OCI-M1 (cell line): Measurements from ENCODE around the gene EEF1AKMT2.

ENCODE experiments used
- DNase-seq: peaks from one replicate; lab custom pipeline; 2025; lab: John Stamatoyannopoulos, UW

Gene EEF1AKMT2

DNA sequence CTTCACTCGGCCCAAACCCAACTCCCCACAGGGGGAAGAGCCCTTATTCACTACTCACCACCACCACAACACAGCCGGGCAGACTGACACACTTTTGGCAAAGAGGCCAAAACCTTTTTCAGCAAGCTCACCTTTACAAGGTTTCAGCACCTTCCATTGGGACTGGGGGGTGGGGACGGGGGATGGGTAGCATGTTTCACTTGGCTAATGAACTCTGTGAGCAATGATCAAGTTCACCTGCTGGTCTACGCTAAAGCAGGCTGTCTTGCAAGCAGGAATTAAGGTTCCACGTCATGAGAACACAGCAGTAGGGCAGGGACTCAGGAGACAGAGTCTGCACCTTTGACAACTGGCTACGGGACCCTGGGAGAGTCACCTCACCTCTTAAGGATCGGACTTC lies 54.5 kb downstream of the EEF1AKMT2 start:
- DNase-seq = no peak

DNA sequence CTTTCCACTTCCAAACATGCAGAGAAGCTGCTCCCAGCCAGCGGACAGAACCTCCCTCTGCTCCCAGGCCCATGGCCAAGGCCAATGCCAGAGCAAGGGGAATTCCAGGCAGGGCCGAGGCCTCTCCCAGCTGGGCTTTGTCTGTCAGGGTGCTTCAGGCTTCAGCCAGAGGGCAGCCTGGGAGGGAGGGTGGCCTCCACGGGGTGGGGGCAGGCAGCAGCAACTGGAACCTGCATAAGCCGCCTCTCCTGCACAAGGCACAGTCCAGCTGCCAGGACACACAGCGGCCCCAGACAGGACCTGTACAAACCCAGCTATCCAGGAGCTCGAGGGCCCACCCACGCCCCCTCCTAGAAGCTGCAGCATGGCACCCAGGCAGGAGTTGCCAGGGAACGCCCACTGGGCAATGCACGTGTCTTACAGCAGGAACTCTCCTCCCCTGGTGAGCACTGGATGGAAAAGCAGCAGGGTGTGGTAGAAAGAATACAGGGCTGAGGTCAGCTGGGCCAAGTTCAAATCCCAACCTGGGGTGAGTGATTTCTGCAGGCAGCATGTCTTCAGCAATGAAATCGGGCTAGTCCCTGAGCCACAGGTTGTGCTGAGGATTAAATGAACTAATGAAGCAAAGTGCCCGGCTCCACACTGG lies 55.1 kb downstream of the EEF1AKMT2 start:
- no peak for DNase-seq

DNA sequence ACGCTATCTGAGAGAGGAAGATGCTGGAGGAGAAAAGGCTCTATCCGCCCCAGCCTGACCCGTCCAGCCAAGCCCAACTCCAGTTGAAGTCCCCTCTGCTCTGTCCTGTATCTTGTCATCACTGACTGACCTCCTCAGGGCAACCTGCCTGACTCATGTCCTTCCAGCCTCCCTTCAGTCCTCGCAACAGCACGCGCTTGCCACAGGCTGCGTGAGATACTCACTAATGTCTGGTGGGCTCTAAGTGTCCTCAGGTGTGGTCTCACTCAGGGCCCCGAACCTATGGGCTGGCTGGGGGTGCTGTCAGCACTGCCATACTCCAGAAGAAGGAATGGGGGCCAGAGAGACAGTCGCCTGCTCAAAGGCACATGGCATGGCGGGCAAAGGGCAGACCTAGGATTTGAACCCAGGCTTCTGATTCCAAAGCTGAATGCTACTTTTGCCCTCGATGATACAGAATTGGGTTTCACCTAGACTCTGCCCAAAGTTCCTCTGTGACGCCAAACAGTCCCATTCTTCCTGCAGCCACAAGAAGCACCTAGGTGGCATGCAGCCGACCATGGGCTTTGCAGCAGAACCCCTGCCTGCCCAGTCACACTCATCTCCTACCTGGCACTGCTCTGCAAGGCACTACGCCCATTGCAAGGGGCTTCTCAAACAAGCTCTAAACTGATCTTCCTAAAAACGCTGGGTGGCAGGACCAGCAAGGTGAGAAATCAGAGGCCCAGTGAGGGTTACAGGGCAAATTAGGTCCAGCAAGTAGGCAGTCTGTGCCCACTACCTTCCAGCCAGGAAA lies 56.0 kb downstream of the EEF1AKMT2 start:
- DNase-seq = no peak

DNA sequence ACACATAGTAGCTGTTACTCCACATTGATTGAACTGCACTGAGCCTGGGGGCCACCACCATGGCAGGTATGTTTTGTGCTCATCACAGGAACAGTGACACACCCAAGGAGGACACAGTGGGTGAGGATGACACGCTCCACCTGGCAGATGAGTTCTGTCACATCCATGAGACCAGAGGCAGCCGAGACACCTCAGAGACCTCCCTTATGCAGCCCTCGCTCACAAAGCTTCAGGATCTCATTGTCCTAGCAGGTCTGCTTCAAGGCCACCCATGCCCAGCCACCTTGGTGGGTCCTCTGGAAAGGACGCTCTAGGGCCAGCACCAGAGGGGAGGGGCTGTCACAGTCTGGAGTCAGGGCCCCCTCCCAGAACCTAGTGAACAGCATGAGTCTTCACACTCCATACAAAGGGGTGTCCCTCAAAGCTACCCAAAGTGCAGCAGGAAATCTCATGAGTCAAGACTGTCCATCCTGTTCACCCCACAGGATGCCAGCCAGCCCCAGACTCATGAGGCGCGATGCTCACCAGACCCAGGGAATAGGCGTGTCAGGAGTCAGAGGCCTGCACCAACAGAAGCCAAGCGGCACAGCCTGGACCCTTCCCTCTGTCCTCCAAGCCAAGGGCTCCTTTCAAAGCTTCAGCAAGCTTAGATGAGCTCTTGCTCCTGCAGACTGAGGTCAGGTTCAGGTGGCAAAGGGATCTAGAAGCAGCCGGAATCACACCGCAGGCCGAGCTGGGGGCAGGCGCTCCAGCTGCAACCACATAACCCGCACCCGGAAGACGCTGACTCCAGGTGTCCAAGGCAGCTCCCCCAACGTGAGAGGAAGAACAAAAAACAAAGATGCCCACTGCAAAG lies 57.1 kb downstream of the EEF1AKMT2 start:
- no peak for DNase-seq

DNA sequence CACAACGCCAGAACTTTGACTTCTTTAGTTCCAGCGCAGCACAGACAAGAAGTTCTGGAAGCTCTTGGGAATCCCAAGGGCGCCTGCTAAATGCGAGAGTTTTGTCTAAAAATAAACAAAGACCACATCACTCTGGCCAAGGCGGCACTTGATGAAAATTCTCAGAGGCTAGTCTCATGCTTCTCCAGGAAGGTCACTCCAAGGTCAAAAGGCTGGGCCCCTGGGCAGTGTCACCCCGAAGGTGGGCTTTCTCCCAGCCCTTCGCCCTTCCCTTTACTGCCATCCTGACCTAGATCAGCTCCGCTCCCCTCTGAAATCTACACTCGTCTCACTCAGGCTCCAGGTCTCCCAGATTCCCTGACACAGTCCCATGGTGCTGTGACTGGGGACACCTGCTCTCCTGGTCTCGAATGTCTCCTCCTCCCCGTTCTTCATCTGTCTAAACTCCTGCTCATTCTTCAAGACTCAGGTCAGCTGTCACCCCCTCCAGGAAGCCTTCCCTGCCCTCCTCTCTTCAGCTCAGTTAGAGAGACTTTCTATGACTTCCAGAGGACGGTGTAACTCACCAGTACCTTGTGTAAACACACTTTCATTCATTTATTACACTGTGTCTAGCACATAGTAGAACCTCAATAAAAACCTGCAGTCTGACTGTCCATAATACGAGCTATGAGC lies 58.0 kb downstream of the EEF1AKMT2 start:
- no peak for DNase-seq

DNA sequence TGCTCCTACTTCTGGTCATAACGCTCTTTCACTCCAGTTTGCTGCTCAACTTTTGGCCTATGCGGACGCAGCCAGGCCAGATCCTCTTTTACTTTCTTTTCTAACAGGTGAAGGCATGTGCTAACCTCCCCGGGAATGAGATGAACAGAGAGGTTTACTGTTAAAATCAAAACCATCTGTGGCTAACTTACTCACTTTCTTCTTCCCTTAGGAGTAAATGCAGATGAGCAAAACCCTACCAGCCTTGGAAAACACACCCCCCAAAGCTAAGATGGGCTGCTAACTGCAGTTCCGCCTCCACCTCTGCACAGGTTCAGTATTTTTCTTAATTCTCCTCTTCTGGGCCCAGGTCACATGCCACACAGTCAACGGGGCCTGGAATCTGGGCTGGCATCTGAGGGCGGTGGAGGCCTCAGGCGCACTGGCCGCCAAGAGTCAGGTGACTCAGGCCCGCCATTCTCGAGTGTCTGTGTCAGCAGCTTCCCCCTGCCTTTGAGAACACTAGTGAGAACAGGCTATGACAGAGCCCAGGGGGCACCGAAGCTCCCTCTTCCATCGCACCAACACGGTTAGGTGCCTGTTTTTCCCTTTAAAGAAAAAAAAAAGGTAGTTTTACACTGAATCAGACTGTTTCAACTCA lies 58.6 kb downstream of the EEF1AKMT2 start:
- no peak for DNase-seq

DNA sequence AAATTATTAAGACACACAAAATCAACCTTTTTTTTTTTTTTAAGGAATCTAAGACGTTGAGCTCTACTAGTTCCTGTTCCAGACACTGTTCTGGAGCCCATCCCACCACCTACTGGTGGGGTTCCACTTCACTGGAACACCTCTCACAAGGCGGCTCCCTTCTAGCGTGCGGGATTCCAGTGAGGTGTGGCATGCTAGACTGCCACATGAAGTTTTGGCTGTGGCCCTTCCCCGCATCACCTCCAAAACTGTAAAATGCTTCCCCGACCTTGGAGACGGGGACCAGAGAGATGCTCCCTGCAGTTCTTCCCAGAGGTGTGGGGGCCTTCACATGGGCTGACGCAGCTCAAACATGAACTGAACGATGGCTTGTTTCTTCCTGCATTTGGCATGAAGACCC lies 60.1 kb downstream of the EEF1AKMT2 start:
- no peak for DNase-seq

DNA sequence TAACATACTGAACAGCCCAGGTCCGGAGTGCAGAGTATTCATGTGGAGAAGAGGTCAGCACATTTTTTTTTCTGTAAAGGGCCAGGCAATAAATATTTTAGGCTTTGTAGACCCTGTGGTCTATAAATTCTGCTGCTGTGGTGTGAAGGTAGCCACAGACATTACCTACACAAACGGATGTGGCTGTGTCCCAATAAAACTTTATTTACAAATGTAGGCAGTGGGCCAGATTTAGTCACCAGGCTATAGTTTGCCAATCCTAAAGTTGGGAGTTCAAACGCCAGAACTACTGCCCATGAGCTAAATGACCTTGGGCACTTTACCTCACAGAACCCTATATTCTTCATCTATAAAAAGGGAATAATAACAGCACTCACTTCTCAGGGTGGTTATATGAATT lies 60.9 kb downstream of the EEF1AKMT2 start:
- DNase-seq = no peak

DNA sequence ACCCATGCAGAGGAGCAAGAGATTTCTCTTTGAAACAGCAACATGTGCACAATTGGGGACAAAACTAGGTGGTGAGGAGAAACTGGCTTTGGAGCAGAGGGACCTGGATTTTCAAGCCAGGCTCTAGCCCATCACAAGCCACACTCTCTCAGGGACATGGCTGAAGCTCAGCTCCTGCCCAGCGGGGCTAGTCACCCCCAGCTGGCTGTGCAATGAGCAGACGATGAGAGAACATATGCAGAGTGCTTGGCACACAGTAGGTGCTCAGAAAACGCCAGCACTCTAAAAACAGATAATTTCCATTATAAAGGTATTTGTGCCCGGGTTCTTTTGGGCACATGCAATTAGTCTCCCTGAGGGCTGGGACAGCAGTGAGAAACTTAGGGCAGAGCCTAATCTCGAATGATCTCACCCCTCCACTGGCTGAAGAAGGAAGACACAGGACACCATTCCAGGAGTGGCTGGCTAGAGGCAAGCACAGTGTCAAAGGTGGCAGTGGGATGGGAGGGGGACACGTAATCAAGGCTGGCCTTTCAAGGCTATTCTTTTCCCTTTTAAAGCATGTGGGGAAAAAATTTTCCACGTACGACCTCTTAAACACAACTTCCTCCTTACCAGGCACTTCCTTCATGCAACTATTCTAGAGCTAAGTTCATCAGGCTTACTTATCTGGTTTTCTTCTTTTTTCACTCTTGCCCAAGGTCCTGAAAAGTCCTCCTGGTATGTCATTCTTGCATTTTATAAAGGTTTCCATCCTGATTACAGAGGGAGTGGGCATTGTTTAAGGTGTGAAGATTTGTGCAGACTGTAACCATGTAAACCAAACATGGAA lies 62.6 kb downstream of the EEF1AKMT2 start:
- peak; percentile 62 for DNase-seq

DNA sequence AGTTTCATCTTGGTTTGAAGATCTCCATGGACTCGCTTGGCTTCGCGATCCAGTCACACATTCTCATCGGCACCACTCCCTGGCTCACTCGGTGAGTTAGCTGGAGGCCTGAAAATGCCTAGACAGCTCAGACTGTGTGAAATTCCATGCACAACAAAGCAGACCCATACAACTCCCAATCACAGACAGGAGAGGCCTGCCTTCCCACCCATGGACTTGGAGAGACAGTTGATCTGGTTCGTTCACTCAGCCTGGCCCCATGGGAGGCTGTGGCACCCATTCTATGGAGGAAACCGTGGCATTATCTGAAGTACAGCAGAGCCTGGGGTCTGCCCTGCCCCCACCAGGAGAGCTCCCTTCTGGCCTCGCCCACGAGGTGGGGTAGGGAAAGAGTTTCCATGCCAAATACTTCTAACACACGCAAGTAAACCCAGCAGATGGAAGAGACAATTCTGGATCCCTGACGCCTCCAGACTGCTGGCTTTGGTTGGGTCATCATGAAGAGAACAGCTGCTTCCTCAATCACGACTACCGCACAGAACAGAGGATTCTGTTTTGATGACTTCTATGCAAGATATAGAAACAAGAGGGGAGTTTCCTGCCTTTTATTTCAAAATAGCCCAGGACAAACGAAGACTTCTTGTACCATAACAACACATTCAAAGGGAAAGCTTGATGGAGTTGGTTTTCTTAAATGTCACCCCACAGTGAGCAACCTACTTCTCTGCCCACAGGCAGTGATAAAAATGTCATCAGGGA lies 63.4 kb downstream of the EEF1AKMT2 start:
- no peak for DNase-seq

DNA sequence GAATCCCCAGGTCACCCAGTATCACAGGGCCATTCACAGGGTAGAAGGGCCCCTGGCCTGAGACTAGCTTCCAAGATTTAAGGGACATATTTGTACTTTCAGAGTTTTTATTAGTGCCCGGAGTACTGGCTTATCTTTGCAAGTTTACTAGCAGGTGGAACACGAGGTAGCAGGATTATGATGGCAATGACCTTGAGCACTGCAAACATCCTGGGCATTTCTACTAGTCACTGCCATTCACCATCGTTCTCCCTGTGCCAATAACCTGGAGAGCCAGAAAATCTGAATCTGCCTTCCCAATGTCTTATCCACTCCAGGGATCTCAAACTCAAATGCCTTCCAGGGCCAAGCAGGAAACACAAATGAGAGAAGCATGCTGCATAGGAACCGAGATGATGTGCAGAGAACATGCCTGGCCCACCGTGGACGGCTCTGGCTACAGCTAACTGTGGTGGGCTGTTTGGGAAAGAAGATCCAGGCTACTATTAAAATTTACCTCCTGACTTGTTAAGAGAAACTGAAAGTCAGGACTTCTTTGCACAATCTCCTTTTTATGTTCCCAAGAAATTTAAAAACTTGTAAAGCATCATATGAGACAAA lies 64.2 kb downstream of the EEF1AKMT2 start:
- no peak for DNase-seq

DNA sequence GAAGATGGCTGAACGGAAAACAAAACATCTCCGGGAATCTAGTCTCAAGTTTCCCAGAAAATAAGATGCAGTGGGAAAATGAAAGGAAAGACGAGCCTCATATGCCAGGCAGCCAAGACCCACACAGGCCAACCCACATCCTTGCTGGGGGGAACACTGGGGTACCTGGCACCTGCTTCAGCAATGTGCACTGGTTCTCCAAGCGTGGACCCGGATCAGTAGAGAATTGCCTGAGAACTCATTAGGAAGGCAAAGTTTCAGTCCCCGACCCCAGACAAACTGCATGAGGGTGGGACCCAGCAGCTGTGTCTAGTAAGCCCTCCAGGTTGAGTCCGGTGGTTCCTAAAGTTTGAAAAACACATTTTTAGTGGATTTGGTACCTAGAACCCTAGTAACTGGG lies 65.9 kb downstream of the EEF1AKMT2 start:
- DNase-seq = no peak

DNA sequence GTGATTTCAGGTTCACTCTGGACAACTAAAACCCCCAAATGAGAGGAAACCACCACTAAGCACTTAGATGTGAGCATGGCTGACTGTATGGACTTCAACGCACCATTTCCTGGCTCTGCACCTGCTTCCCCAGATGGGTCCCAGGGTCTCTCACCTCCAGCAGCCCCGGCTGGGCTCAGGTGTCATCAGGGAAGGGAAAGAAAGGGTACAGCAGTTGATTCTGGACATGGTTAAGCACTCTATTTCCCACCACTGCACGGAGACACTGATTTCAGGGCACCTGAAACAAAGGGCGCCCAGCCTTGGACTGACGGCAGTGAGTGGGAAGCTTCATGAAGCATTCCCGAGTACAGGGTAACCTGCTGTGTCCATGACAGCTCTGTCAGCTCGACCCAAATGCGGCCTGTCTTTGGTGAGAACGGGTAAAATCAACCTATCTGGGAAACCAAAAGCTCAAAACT lies 66.5 kb downstream of the EEF1AKMT2 start:
- DNase-seq = no peak

DNA sequence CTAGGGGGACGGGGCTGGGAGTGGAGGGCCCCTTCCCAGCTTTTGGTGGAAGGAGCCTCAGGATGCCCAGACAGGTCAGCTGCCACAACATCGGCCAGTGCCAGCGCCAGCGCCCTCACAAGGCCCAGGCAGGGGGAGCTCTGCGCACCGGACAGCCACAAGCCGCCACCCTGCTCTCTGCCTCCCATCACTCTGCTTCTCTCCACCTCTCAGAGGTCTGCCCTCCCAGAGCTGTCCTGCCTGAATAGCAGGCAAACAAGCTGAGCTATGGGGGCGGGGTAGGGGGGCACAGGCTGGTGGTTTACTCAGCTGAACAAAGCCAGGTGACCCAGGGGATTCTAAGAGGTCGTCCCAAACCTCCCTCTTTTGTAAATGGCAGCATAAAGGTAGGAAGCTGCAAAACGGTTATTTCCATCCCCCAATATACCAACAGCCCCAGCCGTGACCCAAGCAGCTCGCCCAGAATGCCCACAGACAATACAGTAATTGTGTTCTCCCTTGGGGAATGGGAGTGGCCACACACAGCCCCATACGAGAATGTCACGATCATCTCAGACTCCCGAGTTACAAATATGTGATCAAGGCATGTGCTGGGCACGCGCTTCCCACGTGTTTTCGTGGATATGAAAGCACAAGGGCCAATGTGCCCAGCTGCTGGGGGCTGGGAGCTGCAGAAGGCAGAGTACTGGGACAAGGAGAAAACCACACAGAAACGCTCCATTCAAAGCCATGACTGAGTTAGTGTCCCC lies 67.2 kb downstream of the EEF1AKMT2 start:
- no peak for DNase-seq

DNA sequence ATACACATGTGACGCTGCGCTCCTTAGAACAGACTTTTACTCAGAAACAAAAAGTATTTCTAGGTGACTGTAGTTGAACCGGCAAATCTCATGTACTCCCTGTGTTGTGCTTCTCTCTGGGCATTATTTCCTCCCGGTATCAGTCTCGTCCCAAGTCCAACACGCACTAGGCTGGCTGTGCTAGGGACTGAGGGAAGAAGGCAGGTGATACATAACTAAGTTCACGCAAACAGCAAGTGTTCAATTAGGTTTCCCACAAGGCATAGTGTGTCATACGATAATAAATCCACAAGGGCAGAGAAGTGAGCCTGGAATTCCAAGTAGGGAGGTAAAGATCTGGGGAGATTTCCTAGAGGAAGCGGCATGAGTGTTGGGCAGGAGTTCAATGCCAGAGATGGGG lies 67.9 kb downstream of the EEF1AKMT2 start:
- DNase-seq = no peak

DNA sequence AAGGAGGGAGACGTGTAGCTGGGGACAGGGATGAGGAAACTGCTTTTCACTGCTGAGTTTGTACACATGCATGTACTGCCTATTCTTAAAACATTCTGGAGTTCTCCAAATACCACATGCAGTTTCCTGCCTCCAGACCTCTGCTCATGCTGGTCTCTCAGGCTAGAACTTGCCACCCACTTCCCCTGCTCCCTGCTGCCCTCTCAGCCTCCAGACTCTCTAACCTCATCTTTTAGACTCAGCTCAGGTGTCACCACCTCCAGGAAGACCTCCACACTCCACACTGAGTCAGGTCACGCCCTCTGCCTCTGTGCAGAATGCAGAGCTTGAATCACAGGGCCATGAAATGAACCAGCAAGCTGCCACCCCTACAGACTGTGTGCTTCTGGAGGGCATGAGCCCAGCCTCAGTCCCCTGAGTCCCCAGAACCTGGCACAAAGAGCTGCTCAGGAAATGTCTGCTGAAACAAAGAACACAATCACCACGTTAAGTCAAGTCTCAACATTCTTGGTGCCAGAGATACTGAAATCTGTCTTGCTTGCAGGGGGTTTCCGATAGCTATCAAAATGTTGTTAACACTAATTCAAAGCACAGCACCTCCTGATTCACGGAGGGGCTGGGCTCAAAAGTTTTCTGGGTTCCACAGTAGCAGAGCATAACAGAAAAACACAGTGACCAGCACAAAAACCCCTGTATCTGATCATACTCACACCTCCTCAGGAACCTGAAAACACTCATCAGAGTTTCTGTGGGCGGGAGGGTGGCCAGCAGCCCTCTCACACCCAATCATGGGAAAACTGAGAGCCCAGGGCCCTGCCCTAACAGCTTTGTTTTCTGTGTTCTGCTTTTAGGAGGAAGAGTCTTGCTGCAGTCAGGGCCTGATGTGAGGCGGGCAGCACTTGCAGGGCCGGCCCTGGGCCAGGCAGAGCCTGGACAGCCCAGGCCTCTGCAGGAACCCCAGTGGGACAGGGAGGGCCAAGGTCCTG lies 68.6 kb downstream of the EEF1AKMT2 start:
- peak; percentile 34 for DNase-seq

DNA sequence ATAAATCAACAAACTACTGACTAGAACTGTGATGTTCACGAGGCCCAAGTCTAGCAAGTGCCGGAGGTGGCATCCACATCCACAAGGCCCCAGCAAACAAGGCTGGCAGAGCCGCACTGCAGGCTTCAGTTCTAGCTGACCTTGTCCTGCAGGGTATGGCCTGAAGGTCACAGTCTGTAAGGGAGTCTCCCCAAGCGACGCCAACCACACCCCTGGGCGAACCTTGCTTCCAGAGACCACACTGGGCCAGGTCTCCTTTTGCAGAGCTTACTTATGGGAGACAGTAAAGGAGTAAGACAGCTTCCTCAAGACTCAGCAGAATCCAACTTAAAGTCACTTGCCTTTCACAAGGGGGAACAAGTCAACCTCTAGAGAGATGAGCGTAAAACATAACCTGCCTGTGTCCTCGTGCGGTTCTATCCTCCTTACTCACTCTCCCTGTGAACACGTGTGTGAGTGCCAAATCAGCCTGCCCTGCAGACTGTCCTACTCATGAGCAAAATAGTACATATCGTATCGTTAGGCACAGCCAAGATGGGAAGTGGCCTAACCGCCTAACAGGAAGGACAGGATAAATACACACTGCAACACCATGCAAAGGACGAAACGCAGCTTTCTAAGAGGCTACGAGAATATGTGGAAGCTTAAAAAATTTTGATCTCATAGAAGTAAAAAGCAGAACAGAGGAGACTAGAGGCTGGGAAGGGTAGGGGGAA lies 70.2 kb downstream of the EEF1AKMT2 start:
- DNase-seq = no peak
